Measurements from ENCODE around the gene HYI.

Gene HYI

DNA sequence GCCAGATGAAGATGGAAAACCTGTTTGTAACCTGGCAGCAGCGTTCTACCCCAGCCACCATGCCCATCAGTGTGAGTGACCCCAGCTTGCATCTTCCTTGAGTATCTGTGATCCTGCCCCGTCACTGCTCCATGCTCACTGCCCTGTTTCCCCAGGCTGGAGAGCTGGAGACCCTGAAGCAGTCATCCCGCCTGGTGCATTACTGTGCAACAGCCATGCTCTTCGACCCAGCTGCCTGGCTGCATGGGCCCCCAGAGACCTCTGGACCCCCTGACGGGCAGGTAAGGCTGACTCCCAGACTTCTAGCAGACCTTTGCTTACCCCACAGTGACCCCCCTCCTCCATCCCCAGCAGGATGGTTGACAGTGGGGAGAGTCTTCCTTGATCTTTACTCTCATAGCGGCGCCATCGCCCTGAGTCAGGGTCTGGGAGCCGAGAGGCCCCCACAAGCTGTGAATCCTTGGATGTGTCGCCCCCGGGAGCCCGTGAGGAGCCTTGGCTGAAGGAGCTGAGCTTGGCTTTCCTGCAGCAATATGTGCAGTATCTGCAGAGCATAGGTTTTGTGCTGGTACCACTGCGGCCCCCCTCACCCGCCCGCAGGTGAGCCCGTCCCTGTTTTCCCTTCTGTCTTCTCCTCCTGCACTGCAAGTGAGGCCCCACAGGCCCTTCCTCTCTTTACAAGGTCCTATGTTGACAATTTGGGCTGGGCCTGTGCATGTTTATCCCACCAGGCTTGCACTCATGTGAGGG is 10.4 kb downstream of the HYI start:
- H3K4me3 ChIP-seq (ENCODE audit: low read length) = no peak overlapping the region
- no peak for TF ChIP-seq CTCF (IDR thresholded peaks at IDR 0.05; ENCODE audit: insufficient read depth, low read depth, low read length, missing control alignments)
- DNase-seq (ENCODE audit: low read depth) = no peak

GRCh38 chr1:43442756-43443155 is 11.0 kb downstream of the HYI start:
- no peak for TF ChIP-seq CTCF (IDR thresholded peaks at IDR 0.05; ENCODE audit: insufficient read depth, low read depth, low read length, missing control alignments)
- H3K4me3 ChIP-seq (ENCODE audit: low read length) = no peak overlapping the region
- DNase-seq (ENCODE audit: low read depth) = no peak

DNA sequence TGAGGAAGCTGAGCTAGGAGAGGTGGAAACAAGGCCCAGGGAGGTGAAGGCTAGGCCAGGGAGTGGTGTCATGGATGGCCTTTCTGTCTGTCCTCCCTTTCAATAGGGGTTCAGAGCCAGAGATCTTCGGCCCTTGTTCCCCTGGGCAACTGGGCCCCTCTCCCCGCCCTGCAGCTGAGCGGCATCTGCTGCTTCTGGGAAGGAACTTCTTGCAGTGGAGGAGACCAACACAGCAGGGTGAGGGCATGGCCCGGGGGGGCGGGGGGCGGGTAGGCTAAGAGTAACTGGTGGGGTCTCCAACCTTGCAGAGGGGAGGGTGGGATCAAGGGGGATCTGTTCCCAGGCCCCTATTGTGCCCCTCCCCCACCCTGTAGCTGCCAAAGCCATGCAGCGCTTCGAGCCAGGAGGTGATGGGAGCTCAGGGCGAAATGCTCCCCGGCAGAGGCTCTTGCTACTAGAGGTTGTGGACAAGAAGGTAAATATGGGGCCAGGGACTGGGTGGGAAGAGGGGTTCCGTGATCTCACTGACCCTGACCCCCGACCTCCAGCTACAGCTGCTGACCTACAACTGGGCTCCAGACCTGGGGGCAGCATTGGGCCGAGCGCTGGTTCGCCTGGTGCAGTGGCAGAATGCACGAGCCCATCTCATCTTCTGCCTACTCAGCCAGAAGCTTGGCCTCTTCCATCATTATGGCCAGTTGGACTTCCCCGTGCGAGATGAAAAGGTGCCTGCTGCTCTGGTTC is 11.7 kb downstream of the HYI start:
- no peak overlapping the region for H3K4me3 ChIP-seq (ENCODE audit: low read length)
- no peak for DNase-seq (ENCODE audit: low read depth)
- TF ChIP-seq CTCF (IDR thresholded peaks at IDR 0.05; ENCODE audit: insufficient read depth, low read depth, low read length, missing control alignments) = no peak

DNA sequence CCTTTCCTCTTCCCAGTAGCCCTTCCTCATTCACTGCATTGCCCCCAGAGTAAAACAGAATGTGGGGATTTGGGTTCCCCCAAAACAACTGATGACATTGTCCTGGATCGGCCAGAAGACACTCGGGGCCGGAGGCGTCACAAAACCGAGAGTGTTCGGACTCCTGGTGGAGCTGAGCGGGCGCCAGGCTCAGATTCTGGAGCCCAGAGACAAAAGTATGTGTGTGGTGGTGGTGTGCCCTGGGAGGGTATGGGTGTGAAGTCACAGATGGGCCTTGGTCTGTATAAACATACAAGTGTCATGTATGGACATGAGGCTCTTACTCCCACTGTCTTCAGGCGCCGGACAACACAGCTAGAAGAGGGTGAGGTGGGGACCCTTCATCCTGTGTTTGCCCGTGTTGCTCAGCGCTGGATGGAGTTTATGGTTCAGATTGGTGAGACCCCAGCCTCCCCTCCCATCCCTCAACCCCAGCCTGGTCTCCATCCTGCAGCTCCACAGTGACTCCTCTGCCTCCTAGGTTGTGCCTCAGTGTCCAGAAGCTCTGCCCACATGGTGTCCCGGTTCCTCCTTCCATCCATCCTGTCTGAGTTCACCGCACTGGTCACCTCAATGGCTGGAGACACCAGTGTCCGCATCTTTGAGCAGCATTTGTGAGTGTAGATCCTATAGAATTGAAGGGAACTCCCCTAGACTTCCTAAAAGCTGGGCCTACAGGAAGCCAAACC is 12.4 kb downstream of the HYI start:
- no peak for DNase-seq (ENCODE audit: low read depth)
- no peak overlapping the region for H3K4me3 ChIP-seq (ENCODE audit: low read length)
- TF ChIP-seq CTCF (IDR thresholded peaks at IDR 0.05; ENCODE audit: insufficient read depth, low read depth, low read length, missing control alignments) = no peak

DNA sequence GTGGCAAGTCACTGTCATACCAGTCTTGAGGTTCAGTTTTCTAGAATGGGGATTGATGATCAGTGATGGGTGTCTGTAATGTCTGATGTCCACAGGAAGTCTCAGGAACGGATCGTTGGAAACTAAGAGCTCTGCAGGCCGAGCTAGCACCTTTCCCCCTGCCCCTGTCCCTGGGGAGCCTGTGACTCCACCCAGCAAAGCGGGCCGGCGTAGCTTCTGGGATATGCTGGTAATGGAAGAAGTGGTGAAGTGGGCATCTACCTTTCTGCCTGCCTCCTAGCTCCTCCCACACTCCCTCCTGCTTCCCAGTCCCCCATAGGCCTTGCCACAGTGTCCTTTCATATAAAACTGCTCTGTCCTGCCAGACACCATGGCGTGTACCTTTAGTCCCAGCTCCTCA is 13.4 kb downstream of the HYI start:
- DNase-seq (ENCODE audit: low read depth) = no peak
- no peak overlapping the region for H3K4me3 ChIP-seq (ENCODE audit: low read length)
- TF ChIP-seq CTCF (IDR thresholded peaks at IDR 0.05; ENCODE audit: insufficient read depth, low read depth, low read length, missing control alignments) = no peak

GRCh38 chr1:43439781-43440180 is 13.9 kb downstream of the HYI start:
- no peak for DNase-seq (ENCODE audit: low read depth)
- H3K4me3 ChIP-seq (ENCODE audit: low read length) = no peak overlapping the region
- TF ChIP-seq CTCF (IDR thresholded peaks at IDR 0.05; ENCODE audit: insufficient read depth, low read depth, low read length, missing control alignments) = no peak

All from epithelial cell of esophagus (primary cell).